HG03442 (cell line): ENCODE measurements around the gene MACROH2A1.

ENCODE experiments used
- ATAC-seq: cut with Tn5 transposase; IDR thresholded peaks from one replicate; pipeline ENCODE4 v1.9.1; 2021; ENCODE audit warnings: mild to moderate bottlenecking, moderate library complexity; ENCODE audit not compliant: unreplicated experiment

Gene MACROH2A1

GRCh38 chr5:135398855-135399793 is at the start of gene MACROH2A1:
TSS of gene MACROH2A1 (minus strand) at chr5:135399231. CDS start at chr5:135389093, 10,138 bp downstream.
- peak; percentile 87 for ATAC-seq

DNA sequence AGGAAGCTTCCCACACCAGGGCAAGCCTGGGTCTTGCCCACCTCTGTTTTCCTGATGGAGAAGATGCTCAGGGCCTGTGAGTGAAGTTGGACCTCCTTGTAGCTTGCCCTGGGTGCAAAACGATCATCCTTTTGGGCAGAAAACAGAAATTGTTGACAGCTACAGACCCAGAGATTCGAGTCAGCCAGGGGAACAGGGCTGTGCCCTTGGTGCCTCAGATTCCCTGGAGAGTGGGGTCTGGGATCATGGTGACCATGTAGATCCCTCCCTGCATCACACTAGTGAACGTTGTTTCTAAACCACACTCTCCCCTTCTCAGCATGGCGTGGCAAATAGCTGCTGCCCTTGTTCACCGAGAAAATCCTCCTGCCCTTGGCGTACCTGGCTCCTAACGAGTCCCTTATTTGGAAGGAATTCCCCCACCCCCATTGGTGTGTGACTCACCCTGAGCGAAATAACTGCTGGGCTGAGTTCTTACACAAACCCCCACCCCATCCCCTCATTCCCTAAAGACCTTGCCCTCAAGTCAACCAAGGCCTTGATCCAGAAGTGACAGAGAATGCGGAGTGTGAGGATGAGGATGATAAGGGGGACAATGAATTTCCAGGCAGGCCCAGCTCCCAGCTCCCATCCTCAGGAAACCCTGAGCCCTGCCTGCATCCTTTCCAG is 49.2 kb upstream of the MACROH2A1 start:
- ATAC-seq, result no peak

GRCh38 chr5:135447298-135447929 is 48.4 kb upstream of the MACROH2A1 start, which contains the start of gene DCANP1:
TSS of gene DCANP1 (minus strand) at chr5:135447348. CDS start at chr5:135447108, 240 bp downstream.
- ATAC-seq, result no peak

DNA sequence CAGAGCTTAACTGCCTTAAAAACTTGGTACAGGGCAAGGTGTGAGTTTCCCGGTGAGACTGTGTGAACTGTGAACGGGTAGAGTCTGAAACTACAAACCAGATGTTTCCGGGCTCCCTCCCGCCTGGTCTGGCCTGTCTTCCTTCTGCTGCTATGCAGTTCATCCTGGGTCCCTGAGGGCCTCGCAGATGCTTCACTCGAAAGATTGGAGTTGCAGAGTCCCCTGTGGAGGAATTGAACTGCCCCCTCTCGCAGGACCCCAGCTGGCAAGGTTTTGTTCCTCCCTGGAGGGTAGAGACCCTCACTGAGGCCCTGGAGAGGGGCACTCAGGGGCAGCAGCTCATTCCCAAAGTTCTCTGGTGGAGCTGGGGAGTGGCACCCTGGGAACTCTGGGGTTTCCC is 47.6 kb upstream of the MACROH2A1 start:
- ATAC-seq, result no peak

GRCh38 chr5:135446206-135446605 is 47.2 kb upstream of the MACROH2A1 start:
- no peak for ATAC-seq

DNA sequence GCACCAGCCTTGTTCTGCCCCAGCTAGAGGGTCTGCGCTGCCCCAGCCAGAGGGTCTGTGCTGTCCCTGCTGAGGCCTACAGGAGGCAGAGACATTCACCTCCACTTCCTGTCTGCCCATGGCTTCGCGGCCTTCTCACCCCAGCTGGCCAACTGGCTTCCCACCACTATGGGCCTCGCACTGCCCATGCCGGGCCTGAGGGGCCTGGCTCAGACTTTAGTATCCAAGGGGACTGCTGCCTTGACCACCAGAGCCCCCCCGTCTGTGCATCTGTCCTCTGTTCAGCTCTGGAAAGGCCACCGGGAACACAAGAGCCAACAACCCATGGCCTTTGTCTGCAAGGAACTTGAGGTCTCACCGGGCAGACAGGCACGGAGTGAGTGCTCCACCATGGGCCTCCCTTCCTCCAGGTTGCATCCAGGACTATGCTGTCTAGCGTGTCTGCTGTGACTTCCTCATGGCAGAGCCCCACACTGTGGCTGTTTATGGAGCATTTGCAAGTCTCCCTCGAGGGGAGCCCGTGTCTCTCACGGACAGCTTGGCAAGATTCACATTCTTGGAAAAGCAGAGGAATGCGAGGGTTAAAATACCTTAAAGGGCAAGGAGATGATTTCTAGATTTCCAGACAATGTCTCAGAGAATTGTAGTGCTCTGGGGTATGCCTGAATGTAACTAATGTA is 46.4 kb upstream of the MACROH2A1 start:
- ATAC-seq, result no peak

DNA sequence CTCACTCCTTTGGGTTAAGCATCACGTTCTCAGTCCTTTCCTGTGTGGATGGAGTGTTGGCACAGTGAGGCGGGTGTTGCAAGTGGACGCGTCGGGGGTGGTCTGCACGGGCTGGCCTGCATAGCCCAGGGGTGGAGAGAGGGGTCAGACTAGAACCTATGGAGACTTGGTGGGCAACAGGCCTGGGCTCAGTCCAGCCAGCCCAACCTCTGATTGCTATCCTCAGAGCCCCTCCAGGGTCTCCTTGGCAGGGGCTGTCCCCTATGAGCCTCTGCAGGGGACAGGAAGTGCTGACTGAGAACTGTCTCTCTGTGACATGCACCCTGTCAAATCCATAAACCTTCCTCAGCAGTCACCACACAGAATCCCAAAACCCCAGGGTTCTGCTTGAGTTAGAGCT is 45.9 kb upstream of the MACROH2A1 start:
- ATAC-seq, result no peak

GRCh38 chr5:135444360-135444759 is 45.3 kb upstream of the MACROH2A1 start:
- ATAC-seq, result no peak

- no peak for ATAC-seq
Observed at GRCh38 chr5:135443161-135443960, 44.3 kb upstream of the MACROH2A1 start.

GRCh38 chr5:135442431-135443160 is 43.6 kb upstream of the MACROH2A1 start:
- no peak for ATAC-seq

DNA sequence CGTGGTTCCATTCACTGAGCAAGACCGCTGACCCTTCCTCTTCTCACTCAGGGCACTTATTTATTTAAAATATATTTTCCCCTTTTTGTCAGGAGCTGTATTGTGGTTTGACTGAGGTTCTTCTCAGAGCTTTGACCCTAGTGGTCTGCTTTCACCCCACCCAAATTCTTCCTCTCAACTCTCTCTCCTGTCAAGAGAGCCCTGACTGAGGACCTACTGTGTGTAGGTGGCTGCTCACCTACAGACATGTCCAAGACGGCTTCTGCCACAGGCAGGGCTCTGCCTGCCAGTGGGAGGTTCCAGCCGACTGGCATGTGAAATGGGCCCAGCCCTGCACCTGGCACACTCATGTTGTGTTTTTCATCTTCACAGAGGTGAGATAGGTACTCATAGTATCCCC is 42.9 kb upstream of the MACROH2A1 start:
- no peak for ATAC-seq

DNA sequence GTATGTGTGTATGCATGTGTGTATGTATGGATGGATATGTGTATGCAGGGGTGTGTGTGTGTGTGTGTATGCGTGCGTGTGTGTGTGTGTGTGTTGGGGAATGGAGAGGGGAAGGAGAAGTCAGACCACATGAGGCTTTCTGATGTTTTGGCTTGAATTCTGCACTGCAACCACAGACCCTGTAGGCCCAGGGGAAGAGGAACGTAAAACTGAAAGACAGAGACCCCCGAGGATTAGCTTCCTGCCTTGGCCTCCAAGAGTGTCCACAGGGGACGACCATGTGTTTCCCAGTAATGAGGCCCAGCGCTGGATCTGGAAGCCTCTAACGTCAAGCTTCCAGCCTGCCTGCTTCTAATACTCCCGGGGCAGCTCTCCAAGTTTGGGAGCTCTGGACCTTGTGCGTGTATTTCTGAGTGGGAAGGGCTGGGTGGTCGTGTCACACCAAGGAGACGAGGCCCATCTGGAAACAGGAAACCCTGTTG is 42.4 kb upstream of the MACROH2A1 start:
- no peak for ATAC-seq

DNA sequence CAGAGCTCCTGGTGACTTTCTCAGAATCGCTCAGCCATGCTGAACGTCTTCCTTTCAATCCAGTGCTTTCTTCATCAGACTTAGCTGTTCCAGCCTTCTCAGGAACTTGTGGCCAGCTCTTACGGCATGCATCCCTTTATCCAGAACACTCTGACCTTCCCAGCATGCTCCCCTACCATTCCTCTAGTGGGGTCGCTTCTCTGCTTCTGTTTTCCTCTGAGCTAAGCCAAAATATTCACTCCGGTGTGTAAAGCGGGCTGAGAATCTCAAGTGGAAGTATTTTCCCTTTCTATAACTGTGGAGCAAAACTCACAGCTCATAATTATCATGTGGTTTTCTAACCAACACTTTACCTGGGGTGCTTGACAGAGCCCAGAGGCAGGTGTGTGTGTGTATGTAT is 41.9 kb upstream of the MACROH2A1 start:
- ATAC-seq, result no peak

DNA sequence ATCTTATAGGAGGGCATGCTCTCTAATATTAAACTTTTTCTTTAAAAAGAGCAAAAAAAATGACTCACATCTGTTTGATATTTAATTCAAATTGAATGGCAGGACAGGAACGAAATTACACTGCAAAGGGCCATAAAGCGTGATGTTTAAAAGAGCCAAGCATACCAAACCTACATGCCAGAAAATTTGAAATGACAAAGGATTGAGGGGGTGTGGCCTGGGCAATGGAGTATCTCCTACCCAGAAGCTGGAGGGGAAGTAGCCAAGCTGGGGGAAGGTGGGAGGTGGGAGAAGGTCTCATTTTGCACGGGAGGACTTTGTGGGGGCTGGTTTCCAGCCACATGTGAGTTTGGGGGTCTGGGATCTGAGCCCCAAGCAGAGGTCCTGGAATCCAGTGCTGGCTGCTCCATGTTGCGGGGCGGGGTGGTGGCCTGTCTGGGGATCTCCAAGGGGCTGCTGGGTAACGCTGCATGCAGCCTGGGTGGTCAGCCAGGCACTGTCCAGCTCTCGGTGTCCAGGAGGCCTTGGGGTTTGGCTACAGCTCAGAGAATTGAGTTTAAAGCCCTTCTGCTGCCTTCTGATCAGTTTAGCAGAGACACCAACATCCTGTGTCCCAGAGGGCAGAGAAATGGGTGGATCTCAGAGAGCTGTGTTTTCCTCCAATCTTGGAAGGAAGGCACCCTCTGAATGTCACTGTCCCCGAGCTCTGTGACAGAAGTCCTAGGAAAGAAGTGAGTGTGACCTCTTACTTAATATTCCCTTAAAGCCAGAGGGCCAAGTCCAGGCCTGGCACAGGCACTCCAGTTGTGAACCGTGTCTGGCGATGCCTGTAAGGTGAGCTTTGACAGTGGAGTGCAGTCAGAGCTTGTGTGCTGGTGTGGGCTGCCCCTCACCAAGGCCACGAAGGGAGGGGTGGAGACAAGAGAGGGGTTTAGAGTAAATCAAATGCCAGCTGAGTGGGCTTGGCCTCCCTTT is 40.5 kb upstream of the MACROH2A1 start:
- ATAC-seq, result no peak

DNA sequence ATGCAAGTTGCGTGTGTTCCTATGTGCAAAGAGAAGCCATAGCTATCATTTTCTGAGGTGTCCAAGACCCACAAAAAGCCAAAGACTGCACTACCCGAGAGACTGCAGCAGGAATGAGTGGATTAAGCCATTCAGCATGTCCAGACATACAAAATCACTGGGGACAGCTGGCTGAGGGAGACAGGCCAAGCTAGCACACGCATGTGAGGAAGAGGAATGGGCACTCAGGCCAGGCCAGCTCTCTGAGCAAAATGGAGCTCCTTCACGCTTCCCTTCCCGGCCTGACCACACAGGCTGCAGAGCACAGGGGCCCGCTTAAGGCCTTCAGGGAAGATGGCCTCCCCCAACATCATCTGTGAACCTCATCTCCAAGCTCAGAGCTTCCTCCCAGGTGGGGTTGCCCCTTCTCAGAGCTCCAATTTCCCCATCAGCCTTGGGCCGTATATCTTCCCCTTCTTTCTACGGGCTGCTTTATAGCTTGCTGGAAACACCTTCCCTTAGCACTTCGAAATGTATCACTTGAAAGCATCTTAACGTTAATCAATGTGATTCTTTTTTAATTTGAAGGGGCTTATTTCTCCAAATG is 39.7 kb upstream of the MACROH2A1 start:
- no peak for ATAC-seq

DNA sequence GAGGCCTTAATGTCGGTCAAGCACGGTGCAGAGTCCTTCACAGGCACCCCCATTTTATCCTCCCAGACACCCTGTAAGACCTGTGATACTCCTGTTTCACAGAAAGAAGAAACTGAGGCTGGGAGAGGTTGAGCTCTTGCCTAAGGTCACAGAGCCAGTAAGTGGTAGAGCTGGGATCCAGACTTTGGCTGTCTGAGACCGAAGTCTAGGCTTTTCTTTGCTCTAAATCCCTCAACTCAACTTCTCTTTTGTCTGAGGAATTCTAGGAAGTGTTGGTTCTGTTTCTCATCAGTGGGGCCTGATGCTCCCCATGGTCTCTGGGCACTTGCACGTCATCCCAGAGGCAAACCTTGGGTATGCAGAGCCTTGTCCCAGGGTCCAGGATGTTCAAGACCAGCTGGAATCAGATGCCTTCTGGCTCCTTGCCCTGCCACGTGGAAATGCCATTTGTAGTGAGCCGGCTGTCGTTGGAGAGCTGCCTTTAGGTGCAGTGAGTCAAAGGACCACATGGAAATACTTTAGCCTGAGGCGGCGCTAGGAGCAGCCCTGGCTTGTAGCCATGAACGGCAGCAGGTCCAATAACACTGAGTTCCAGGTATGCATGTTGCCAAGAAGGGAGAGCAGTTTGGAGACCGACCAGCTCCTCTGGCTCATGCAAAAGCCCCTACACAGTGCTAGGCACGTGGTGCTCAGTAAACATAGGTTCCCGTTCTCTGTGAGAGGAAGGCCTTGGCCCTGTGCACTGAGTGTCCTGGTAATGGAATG is 38.9 kb upstream of the MACROH2A1 start:
- ATAC-seq, result no peak

- no peak for ATAC-seq
Observed at GRCh38 chr5:135437422-135437795, 38.4 kb upstream of the MACROH2A1 start.
